HepG2 (cell line): ENCODE data around the gene STIM2. TPM values are rescaled to one million over a fixed set of nuclear protein-coding genes. Genes with fewer than 3 reads are reported as not detected.

ENCODE experiments used
- ARID5B ChIP-seq: IDR thresholded peaks from 2 replicates; pipeline ENCODE4 v1.4.0; 2020; ENCODE audit warnings: mild to moderate bottlenecking, missing genetic modification reagents
- ARNT ChIP-seq: fragments of 450-650 bp; IDR thresholded peaks from 2 replicates; pipeline ENCODE4 v1.6.1; 2017
- BRCA1 ChIP-seq: sonication (generic); formaldehyde crosslinking; IDR thresholded peaks from 2 replicates; pipeline ENCODE4 v1.4.0; 2020; ENCODE audit warnings: missing genetic modification reagents
- CCAR2 ChIP-seq: fragments of 200-400 bp; formaldehyde crosslinking; optimal IDR thresholded peaks from 2 replicates; pipeline ENCODE3; 2018; ENCODE audit warnings: low read depth, mild to moderate bottlenecking, low read length, moderate library complexity
- EHMT2 ChIP-seq: fragments of 200-600 bp; sonication (generic); IDR thresholded peaks from 2 replicates; pipeline ENCODE4 v1.7.0; 2017; ENCODE audit warnings: antibody characterized with exemption, low read depth, low read length, borderline replicate concordance
- ERF ChIP-seq: IDR thresholded peaks from 2 replicates; pipeline ENCODE4 v1.6.1; 2018; ENCODE audit warnings: missing biosample characterization, missing genetic modification reagents
- GPN1 ChIP-seq: sonication (generic); formaldehyde crosslinking; IDR thresholded peaks from 2 replicates; pipeline ENCODE4 v1.5.1; 2020; ENCODE audit warnings: missing genetic modification reagents, borderline replicate concordance
- PATZ1 ChIP-seq: sonication (generic); formaldehyde crosslinking; IDR thresholded peaks from 2 replicates; pipeline ENCODE4 v1.4.0; 2020; ENCODE audit warnings: missing genetic modification reagents
- SAP130 ChIP-seq: IDR thresholded peaks from 2 replicates; pipeline ENCODE4 v1.6.1; 2016; ENCODE audit warnings: low read depth
- SNRNP70 ChIP-seq: fragments of 200-400 bp; formaldehyde crosslinking; IDR thresholded peaks from 2 replicates; pipeline ENCODE4 v1.6.1; 2017; ENCODE audit warnings: mild to moderate bottlenecking, low read depth, low read length, moderate library complexity
- TEAD3 ChIP-seq: optimal IDR thresholded peaks from 2 replicates; pipeline ENCODE3; 2016; ENCODE audit warnings: borderline replicate concordance
- TFAP4 ChIP-seq: sonication (generic); IDR thresholded peaks from 2 replicates; pipeline ENCODE4 v1.6.1; 2016; ENCODE audit warnings: low read depth, borderline replicate concordance
- THAP7 ChIP-seq: sonication (generic); formaldehyde crosslinking; IDR thresholded peaks from 2 replicates; pipeline ENCODE4 v1.8.1; 2023; ENCODE audit warnings: mild to moderate bottlenecking, missing genetic modification reagents
- THAP9 ChIP-seq: sonication (generic); formaldehyde crosslinking; IDR thresholded peaks from 2 replicates; pipeline ENCODE4; 2020; ENCODE audit warnings: missing genetic modification reagents, mild to moderate bottlenecking, borderline replicate concordance
- ZNF101 ChIP-seq: sonication (generic); formaldehyde crosslinking; IDR thresholded peaks from 2 replicates; pipeline ENCODE4 v1.4.0; 2020; ENCODE audit warnings: mild to moderate bottlenecking, low read depth, missing genetic modification reagents, borderline replicate concordance
- ZNF251 ChIP-seq: sonication (generic); formaldehyde crosslinking; IDR thresholded peaks from 2 replicates; pipeline ENCODE4 v1.9.0; 2021; ENCODE audit warnings: mild to moderate bottlenecking, missing genetic modification reagents
- ZNF589 ChIP-seq: sonication (generic); formaldehyde crosslinking; conservative IDR thresholded peaks from 2 replicates; pipeline ENCODE4 v1.8.0; 2022; ENCODE audit warnings: mild to moderate bottlenecking, moderate library complexity, missing genetic modification reagents
- ZNF841 ChIP-seq: sonication (generic); formaldehyde crosslinking; IDR thresholded peaks from 2 replicates; pipeline ENCODE4 v1.8.1; 2023; ENCODE audit warnings: missing genetic modification reagents, borderline replicate concordance
- ZSCAN21 ChIP-seq: sonication (generic); formaldehyde crosslinking; IDR thresholded peaks from 2 replicates; pipeline ENCODE4 v1.8.0; 2022; ENCODE audit warnings: mild to moderate bottlenecking, missing genetic modification reagents, moderate library complexity, borderline replicate concordance
- polyA plus RNA-seq, 8 experiments: library from polyadenylated mRNA; depleted of rRNA in 3 of 8; stranded (reverse) in 7 of 8; unstranded in 1 of 8; fragments of >200 nt; fragmentation: Illumina TruSeq in 4 of 8; extraction: Trizol in 4 of 8; gene quantifications; 2 replicates each; pipeline versions ENCODE4 v1.2.1 to v1.2.3, GENCODE V29; 2011 to 2016; ENCODE audit warnings: low read depth in 4 of 8, missing spikeins in 1 of 8, mixed read lengths in 1 of 8; ENCODE audit not compliant: insufficient read depth in 1 of 8
- total RNA-seq, 5 experiments: library from RNA; depleted of rRNA; stranded (reverse); fragments of >200 nt; fragmentation: Illumina TruSeq; extraction: Trizol; gene quantifications; 2 replicates each; pipeline ENCODE4 v1.2.3, GENCODE V29; 2016; ENCODE audit warnings: low read depth in 1 of 5

The STIM2 gene
- total and polyA plus RNA-seq, 2 of the 13 experiments (the other 11 are each of a cell fraction or from before 2014, with no cell fraction given): 19.3 to 19.4 TPM

GRCh38 chr4:26858035-26858918, 2.4 kb upstream of the STIM2 start (continued):
- no peak for TF ChIP-seq TFAP4
- TF ChIP-seq PATZ1 (CRISPR knock-in tag): 0 out of 2 replicates have a peak, but pooled peaks have one; percentile 4
- TF ChIP-seq ZSCAN21 (CRISPR knock-in tag): no peak
- TF ChIP-seq THAP7 (CRISPR knock-in tag): no peak
- TF ChIP-seq ARNT: no peak
- no peak for TF ChIP-seq EHMT2
- TF ChIP-seq ZNF101 (CRISPR knock-in tag): no peak
- TF ChIP-seq ERF: no peak
- TF ChIP-seq SAP130: peak; percentile 29; the same call in 1 of the 2 replicates
- no peak for TF ChIP-seq ZNF589 (CRISPR knock-in tag)
- TF ChIP-seq SNRNP70: no peak
- TF ChIP-seq CCAR2: no peak
- no peak for TF ChIP-seq TEAD3 (CRISPR knock-in tag)
- TF ChIP-seq GPN1 (CRISPR knock-in tag): no peak
- no peak for TF ChIP-seq ARID5B (CRISPR knock-in tag)
- TF ChIP-seq ZNF841 (CRISPR knock-in tag): no peak
- TF ChIP-seq ZNF251: no peak
- no peak for TF ChIP-seq BRCA1
- TF ChIP-seq THAP9 (CRISPR knock-in tag): no peak
